Measurements from ENCODE around the gene MTHFD2.
"Not testable (repeated sequence)": the region's sequence is repeated elsewhere in the genome, so short reads cannot be mapped to it uniquely, and the experiment has no call there.

MTHFD2 gene

DNA sequence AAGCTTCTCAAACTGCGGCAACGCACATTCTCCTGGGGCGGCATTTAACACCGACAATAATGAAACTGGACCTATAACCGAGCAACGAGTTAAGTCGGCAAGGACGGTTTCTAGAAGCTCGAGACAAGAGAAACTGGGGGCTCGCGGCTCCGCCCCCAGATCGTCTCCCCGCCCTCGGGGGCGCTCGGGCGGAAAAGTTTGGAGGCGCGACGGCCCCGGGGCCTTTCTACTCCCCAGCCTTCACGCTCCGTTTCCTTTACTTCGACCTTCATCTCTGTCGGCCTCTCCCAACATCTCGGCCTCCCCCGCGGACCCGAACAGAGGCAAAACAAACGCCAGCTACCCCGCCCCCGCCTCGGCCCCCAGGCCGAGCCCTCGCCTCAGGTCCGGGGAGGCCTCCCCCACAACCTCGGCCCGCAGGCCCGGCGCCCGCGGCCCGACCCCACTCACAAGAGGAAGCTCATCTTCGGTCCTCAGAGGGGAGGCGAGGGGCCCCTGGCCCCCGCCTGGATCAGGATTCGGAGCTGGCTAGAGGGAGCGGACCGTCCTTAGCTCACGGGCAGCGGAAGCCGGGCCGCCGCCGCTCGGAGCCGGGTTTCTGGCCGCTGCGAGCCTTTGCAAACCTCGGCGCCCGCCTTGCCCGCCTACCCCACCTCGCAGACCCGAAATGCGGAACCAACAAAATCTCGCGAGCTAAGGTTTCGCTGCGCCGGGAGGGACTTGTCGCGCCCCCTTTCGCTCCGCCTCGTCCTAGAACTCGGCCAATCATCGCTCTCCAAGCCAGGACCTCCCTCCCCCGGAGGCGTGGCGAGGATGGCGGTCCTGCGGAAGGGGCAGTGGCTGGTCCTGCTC is 20.0 kb upstream of the MTHFD2 start, which contains the start of gene MOB1A:
Gene MOB1A (minus strand): TSS at position 669 of the 852 bp plus-strand sequence. CDS start 205 bp downstream, at position 464.
- peak; percentile 100 for DNase-seq (ENCODE audit: low read depth)
- H3K4me3 ChIP-seq (ENCODE audit: low read depth, low read length) = peak within 1 kb of the TSS; percentile 95
- TF ChIP-seq, protein P1, sequence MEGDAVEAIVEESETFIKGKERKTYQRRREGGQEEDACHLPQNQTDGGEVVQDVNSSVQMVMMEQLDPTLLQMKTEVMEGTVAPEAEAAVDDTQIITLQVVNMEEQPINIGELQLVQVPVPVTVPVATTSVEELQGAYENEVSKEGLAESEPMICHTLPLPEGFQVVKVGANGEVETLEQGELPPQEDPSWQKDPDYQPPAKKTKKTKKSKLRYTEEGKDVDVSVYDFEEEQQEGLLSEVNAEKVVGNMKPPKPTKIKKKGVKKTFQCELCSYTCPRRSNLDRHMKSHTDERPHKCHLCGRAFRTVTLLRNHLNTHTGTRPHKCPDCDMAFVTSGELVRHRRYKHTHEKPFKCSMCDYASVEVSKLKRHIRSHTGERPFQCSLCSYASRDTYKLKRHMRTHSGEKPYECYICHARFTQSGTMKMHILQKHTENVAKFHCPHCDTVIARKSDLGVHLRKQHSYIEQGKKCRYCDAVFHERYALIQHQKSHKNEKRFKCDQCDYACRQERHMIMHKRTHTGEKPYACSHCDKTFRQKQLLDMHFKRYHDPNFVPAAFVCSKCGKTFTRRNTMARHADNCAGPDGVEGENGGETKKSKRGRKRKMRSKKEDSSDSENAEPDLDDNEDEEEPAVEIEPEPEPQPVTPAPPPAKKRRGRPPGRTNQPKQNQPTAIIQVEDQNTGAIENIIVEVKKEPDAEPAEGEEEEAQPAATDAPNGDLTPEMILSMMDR (IDR thresholded peaks at IDR 0.05; ENCODE audit: low read depth, low read length) = no peak
- TF ChIP-seq, protein P2, sequence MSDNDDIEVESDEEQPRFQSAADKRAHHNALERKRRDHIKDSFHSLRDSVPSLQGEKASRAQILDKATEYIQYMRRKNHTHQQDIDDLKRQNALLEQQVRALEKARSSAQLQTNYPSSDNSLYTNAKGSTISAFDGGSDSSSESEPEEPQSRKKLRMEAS (IDR thresholded peaks at IDR 0.05; ENCODE audit: low read depth, low read length) = no peak
- TF ChIP-seq POLR2A (IDR thresholded peaks at IDR 0.05; ENCODE audit: extremely low read depth, insufficient read length) (peak; percentile 93), MYC (IDR thresholded peaks at IDR 0.05; ENCODE audit: low read depth, low read length) (peak; percentile 26)

DNA sequence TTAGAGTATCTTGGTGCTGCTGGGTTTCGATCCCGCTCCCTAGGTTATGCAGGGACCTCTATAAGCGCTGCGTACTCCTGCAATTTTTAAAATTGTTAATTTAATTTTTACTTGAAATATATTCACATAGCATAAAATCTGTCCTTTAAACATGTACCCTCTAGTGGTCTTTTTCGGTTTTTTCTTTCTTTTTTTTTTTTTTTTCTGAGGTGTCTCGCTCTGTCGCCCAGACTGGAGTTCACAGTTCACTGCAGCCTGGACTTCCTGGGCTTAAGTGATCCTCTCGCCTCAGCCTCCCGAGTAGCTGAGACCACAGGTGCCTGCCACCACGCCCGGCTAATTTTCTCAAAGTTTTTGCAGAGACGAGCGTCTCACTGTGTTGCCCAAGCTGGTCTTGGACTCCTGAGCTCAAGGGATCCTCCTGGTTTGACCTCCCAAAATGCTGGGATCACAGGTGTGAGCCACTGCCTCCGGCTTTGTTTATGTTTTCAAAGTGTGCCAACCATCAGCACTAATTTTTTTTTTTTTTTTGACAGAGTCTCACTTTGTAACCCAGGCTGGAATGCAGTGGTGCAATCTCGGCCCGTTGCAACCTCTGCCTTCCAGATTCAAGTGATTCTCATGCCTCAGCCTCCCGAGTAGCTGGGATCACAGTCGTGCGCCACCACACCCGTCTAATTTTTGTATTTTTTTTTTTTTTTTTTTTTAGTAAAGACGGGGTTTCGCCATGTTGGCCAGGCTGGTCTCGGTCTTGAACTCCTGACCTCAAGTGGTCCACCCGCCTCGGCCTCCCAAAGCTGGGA is 19.2 kb upstream of the MTHFD2 start:
- no peak for DNase-seq (ENCODE audit: low read depth)
- H3K4me3 ChIP-seq (ENCODE audit: low read depth, low read length) = peak overlapping the region; percentile 42
- TF ChIP-seq, protein P2 (IDR thresholded peaks at IDR 0.05; ENCODE audit: low read depth, low read length) = no peak
- TF ChIP-seq, protein P1 (IDR thresholded peaks at IDR 0.05; ENCODE audit: low read depth, low read length) = no peak
- TF ChIP-seq POLR2A (IDR thresholded peaks at IDR 0.05; ENCODE audit: extremely low read depth, insufficient read length) (no peak), MYC (IDR thresholded peaks at IDR 0.05; ENCODE audit: low read depth, low read length) (no peak)

DNA sequence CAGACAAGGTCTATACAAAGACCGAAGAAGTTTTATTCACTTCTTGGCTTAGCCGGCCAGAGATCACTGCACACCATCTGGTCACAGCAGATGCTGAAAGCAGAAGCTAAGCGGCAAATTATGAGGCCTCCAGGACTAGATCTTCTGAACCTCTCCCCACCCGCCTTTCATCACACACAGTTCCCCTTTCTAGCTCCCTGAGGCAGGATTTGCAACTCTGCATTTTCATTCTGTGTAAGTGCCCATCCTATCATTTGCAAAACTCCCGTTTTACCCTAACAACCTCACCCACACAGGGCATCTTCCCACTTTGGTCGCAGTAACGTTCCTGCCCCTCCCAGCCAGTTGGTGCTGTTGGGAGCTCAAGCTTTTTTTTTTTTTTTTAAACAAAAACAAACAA is 16.7 kb upstream of the MTHFD2 start:
- TF ChIP-seq, protein P2 (IDR thresholded peaks at IDR 0.05; ENCODE audit: low read depth, low read length) = peak; percentile 37; the same call in 1 of the 2 replicates
- TF ChIP-seq, protein P1 (IDR thresholded peaks at IDR 0.05; ENCODE audit: low read depth, low read length) = no peak
- TF ChIP-seq MYC (IDR thresholded peaks at IDR 0.05; ENCODE audit: low read depth, low read length) = peak; percentile 29; the same call in 1 of the 2 replicates
- TF ChIP-seq POLR2A (IDR thresholded peaks at IDR 0.05; ENCODE audit: extremely low read depth, insufficient read length) = no peak
- peak overlapping the region; percentile 35 for H3K4me3 ChIP-seq (ENCODE audit: low read depth, low read length)
- DNase-seq (ENCODE audit: low read depth) = peak; percentile 99

DNA sequence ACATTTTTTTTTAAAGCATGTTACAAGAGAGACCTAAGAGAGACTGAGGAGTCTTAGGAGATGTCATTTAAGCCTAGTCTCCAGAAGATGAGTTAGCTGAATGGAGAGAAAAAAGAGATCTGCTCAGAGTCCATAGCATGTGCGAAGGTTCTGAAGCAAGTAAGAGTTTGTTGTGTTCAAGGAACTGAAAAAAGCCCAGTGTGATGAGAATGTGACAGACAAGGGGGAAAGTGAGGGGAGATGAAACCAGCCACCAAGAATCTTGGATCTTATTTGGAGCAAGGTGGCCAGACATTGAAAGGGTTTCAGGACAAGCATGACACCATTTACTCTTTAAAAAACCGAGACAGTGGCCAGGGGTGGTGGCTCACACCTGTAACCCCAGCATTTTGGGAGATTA is 14.5 kb upstream of the MTHFD2 start:
- no peak for DNase-seq (ENCODE audit: low read depth)
- TF ChIP-seq, protein P2 (IDR thresholded peaks at IDR 0.05; ENCODE audit: low read depth, low read length) = no peak
- TF ChIP-seq POLR2A (IDR thresholded peaks at IDR 0.05; ENCODE audit: extremely low read depth, insufficient read length) (no peak), MYC (IDR thresholded peaks at IDR 0.05; ENCODE audit: low read depth, low read length) (no peak)
- TF ChIP-seq, protein P1 (IDR thresholded peaks at IDR 0.05; ENCODE audit: low read depth, low read length) = no peak
- H3K4me3 ChIP-seq (ENCODE audit: low read depth, low read length) = no peak overlapping the region

DNA sequence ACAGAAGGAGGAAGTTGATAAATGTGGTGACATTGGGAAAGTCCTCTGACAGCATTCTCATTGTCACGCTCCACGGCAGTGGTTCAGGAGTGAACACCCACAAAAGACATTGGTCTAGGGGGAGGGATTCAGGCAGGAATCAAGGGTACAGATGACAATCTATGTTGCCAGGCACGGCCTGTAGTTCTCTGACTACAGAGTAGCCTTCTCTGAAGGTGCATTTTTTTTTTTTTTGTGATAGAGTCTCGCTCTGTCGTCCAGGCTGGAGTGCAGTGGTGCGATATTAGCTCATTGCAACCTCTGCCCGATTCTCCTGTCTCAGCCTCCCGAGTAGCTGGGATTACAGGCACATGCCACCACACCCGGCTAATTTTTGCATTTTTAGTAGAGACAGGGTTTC is 12.4 kb upstream of the MTHFD2 start:
- DNase-seq (ENCODE audit: low read depth) = peak; percentile 99
- no peak for TF ChIP-seq POLR2A (IDR thresholded peaks at IDR 0.05; ENCODE audit: extremely low read depth, insufficient read length)
- TF ChIP-seq, protein P1 (IDR thresholded peaks at IDR 0.05; ENCODE audit: low read depth, low read length) = no peak
- peak; percentile 57 for TF ChIP-seq MYC (IDR thresholded peaks at IDR 0.05; ENCODE audit: low read depth, low read length)
- TF ChIP-seq, protein P2 (IDR thresholded peaks at IDR 0.05; ENCODE audit: low read depth, low read length) = peak; percentile 63
- peak overlapping the region; percentile 13 for H3K4me3 ChIP-seq (ENCODE audit: low read depth, low read length)

DNA sequence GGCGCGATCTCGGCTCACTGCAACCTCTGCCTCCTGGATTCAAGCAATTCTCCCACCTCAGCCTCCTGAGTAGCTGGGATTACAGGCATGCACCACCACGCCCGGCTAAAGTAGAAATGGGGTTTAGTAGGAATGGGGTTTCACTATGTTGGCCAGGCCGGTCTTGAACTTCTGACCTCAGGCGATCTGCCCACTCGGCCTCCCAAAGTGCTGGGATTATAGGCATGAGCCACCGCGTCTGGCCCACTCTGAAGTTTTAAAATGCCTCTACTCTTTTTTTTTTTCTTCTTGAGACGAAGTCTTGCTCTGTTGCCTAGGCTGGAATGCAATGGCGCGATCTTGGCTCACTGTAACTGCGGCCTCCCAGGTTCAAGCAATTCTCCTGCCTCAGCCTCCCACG is 11.7 kb upstream of the MTHFD2 start:
- not testable (repeated sequence) for DNase-seq (ENCODE audit: low read depth); H3K4me3 ChIP-seq (ENCODE audit: low read depth, low read length)
